22Rv1 (cell line): ENCODE data around the gene GPR160.

Experiments used
- H3K27ac ChIP-seq: fragments of 450-650 bp; 2 replicates; pipeline ENCODE4 v1.5.1; 2017
- CTCF ChIP-seq: fragments of 450-650 bp; IDR thresholded peaks from 2 replicates; pipeline ENCODE4 v1.5.1; 2017; ENCODE audit warnings: mild to moderate bottlenecking
- ZFX ChIP-seq: fragments of 450-650 bp; IDR thresholded peaks from 2 replicates; pipeline ENCODE4 v1.6.1; 2017; ENCODE audit warnings: antibody characterized with exemption, borderline replicate concordance

Gene GPR160

GRCh38 chr3:170033489-170033888, 4.3 kb upstream of the GPR160 start:
- TF ChIP-seq ZFX (no peak), CTCF (no peak)
- no peak overlapping the region for H3K27ac ChIP-seq

- 0 out of 2 replicates have a peak overlapping the region, but pooled peaks have one; percentile 22 for H3K27ac ChIP-seq
- TF ChIP-seq CTCF (no peak; the same call in 1 of the 2 replicates), ZFX (no peak)
Measured at GRCh38 chr3:170038434-170039110, 777 bp downstream of the GPR160 start.

- TF ChIP-seq CTCF, result no peak
- TF ChIP-seq ZFX, result no peak
- H3K27ac ChIP-seq, result no peak overlapping the region
Measured at GRCh38 chr3:170040418-170040817, 2.6 kb downstream of the GPR160 start.

GRCh38 chr3:170043506-170043905, 5.7 kb downstream of the GPR160 start:
- TF ChIP-seq CTCF (no peak), ZFX (no peak)

GRCh38 chr3:170044271-170044670, 6.5 kb downstream of the GPR160 start:
- no peak for TF ChIP-seq ZFX
- TF ChIP-seq CTCF, result no peak
- no peak overlapping the region for H3K27ac ChIP-seq

More at GRCh38 chr3:170043506-170043905, 5.7 kb downstream of the GPR160 start:
- H3K27ac ChIP-seq, result no peak overlapping the region

GRCh38 chr3:170044795-170045244, 7.0 kb downstream of the GPR160 start:
- TF ChIP-seq CTCF (no peak), ZFX (no peak)
- no peak overlapping the region for H3K27ac ChIP-seq
